H1 (cell line): ENCODE results near the gene KCNQ1. TPM values are rescaled to one million over a fixed set of nuclear protein-coding genes. Genes with fewer than 3 reads are reported as not detected.

Experiments used
- CTCF ChIA-PET: fragments of 300-600 bp; sonication (Branson Sonifier 250); formaldehyde crosslinking; loops from one replicate; lab custom pipeline; 2021; ENCODE audit not compliant: partially characterized antibody; lab: Charles Lee
- POLR2A ChIA-PET: fragments of 300-600 bp; sonication (Branson Sonifier 250); formaldehyde crosslinking; loops from one replicate; lab custom pipeline; 2021; ENCODE audit warnings: inconsistent platforms; ENCODE audit not compliant: partially characterized antibody; lab: Charles Lee
- DNase-seq, 2 experiments: peaks; one replicate each; pipeline versions ENCODE4 v3.0.0 to v3.0.0-alpha.2; 2010 to 2022; ENCODE audit warnings: low spot score in 2 of 2, low read depth in 1 of 2, mixed read lengths in 1 of 2
- FAIRE-seq: peaks from 2 replicates; lab custom pipeline; 2011; peaks lifted over from hg19 to GRCh38; lab: Jason Lieb, UNC
- H2AFZ ChIP-seq: 2 replicates; pipeline ENCODE4 v1.8.1; 2012; ENCODE audit warnings: low read length, inconsistent platforms
- H2AK5ac ChIP-seq: 2 replicates; pipeline ENCODE4 v1.6.1; 2013; ENCODE audit warnings: low read depth, low read length
- H2BK120ac ChIP-seq: replicated peaks from 2 replicates; pipeline ENCODE3; 2013; ENCODE audit warnings: low read depth, low read length, inconsistent platforms
- H2BK12ac ChIP-seq: 2 replicates; pipeline ENCODE4 v1.6.1; 2013; ENCODE audit warnings: low read depth, low read length
- H2BK15ac ChIP-seq: 2 replicates; pipeline ENCODE4 v1.6.1; 2013; ENCODE audit warnings: low read length
- H2BK20ac ChIP-seq: 2 replicates; pipeline ENCODE4 v1.6.1; 2013; ENCODE audit warnings: low read length
- H2BK5ac ChIP-seq: 2 replicates; pipeline ENCODE4 v1.6.1; 2013; ENCODE audit warnings: low read depth, low read length
- H3K14ac ChIP-seq: 2 replicates; pipeline ENCODE4 v1.6.1; 2013; ENCODE audit warnings: inconsistent platforms; ENCODE audit not compliant: insufficient read length
- H3K18ac ChIP-seq: 2 replicates; pipeline ENCODE4 v1.6.1; 2013; ENCODE audit warnings: low read length; ENCODE audit errors: extremely low read depth
- H3K23ac ChIP-seq: 2 replicates; pipeline ENCODE4 v1.6.1; 2013; ENCODE audit warnings: inconsistent platforms; ENCODE audit not compliant: insufficient read length
- H3K23me2 ChIP-seq: 2 replicates; pipeline ENCODE4 v1.6.1; 2013; ENCODE audit warnings: low read depth, low read length
- H3K27ac ChIP-seq: 2 replicates; pipeline ENCODE4 v1.6.1; 2011; ENCODE audit warnings: low read depth, low read length, inconsistent platforms
- H3K27me3 ChIP-seq, 4 experiments: replicated peaks in 1 of 4; 1 replicate in 1 of 4; 2 replicates in 3 of 4; pipeline versions ENCODE4 v1.6.1 to v1.8.1; 2011 to 2013; ENCODE audit warnings: low read length in 3 of 4, mild to moderate bottlenecking in 3 of 4, inconsistent platforms in 2 of 4, mixed read lengths in 2 of 4, moderate library complexity in 1 of 4; ENCODE audit not compliant: control insufficient read depth in 3 of 4, insufficient read depth in 3 of 4; ENCODE audit errors: extremely low read depth in 1 of 4
- H3K36me3 ChIP-seq, 4 experiments: 2 replicates each; pipeline versions ENCODE4 v1.6.1 to v1.8.1; 2011 to 2013; ENCODE audit warnings: mild to moderate bottlenecking in 4 of 4, low read length in 3 of 4, moderate library complexity in 2 of 4, control low read depth in 1 of 4, inconsistent platforms in 1 of 4; ENCODE audit not compliant: insufficient read depth in 4 of 4, control insufficient read depth in 2 of 4
- H3K4ac ChIP-seq: replicated peaks from 2 replicates; pipeline ENCODE3; 2013; ENCODE audit warnings: low read length, low read depth, mixed read lengths, inconsistent platforms; ENCODE audit not compliant: insufficient read length
- H3K4me1 ChIP-seq, 4 experiments: replicated peaks in 1 of 4; 1 replicate in 1 of 4; 2 replicates in 3 of 4; pipeline versions ENCODE4 v1.6.1 to v1.8.1; 2011 to 2013; ENCODE audit warnings: low read length in 3 of 4, inconsistent platforms in 2 of 4, mixed read lengths in 1 of 4; ENCODE audit not compliant: insufficient read depth in 4 of 4, control insufficient read depth in 3 of 4
- H3K4me2 ChIP-seq, 2 experiments: 2 replicates each; pipeline versions ENCODE4 v1.6.1 to v1.8.1; 2011 to 2013; ENCODE audit warnings: low read depth in 2 of 2, low read length in 2 of 2, control low read depth in 1 of 2, inconsistent platforms in 1 of 2, mild to moderate bottlenecking in 1 of 2; ENCODE audit not compliant: insufficient read depth in 1 of 2
- H3K4me3 ChIP-seq, 4 experiments: fragments of 200-600, 300-600 bp in 1 of 4; sonication (generic), shearing (Covaris generic), sonication (Bioruptor Twin) in 1 of 4; 2 replicates each; pipeline versions ENCODE4 v1.5.1 to v1.8.1; 2011 to 2016; ENCODE audit warnings: low read length in 4 of 4, low read depth in 3 of 4, control low read depth in 2 of 4, inconsistent platforms in 2 of 4, mild to moderate bottlenecking in 2 of 4, mixed read lengths in 1 of 4, moderate library complexity in 1 of 4; ENCODE audit not compliant: insufficient read depth in 2 of 4; ENCODE audit errors: extremely low read depth in 1 of 4
- H3K56ac ChIP-seq: replicated peaks from 2 replicates; pipeline ENCODE3; 2013; ENCODE audit warnings: low read depth, mild to moderate bottlenecking, mixed read lengths, low read length, inconsistent platforms; ENCODE audit not compliant: insufficient read length
- H3K79me1 ChIP-seq: 2 replicates; pipeline ENCODE4 v1.6.1; 2013; ENCODE audit warnings: low read depth, low read length, control low read depth
- H3K79me2 ChIP-seq, 2 experiments: 2 replicates each; pipeline versions ENCODE4 v1.6.1 to v1.8.1; 2012 to 2013; ENCODE audit warnings: low read length in 2 of 2, mild to moderate bottlenecking in 2 of 2, inconsistent platforms in 1 of 2; ENCODE audit not compliant: insufficient read depth in 2 of 2, control insufficient read depth in 1 of 2
- H3K9ac ChIP-seq, 4 experiments: replicated peaks in 1 of 4; 1 replicate in 1 of 4; 2 replicates in 3 of 4; pipeline versions ENCODE4 v1.6.1 to v1.8.1; 2011 to 2013; ENCODE audit warnings: low read depth in 3 of 4, low read length in 3 of 4, control low read depth in 2 of 4, mild to moderate bottlenecking in 2 of 4, moderate library complexity in 2 of 4, inconsistent platforms in 1 of 4; ENCODE audit errors: extremely low read depth in 1 of 4
- H3K9me3 ChIP-seq, 2 experiments: 2 replicates each; pipeline versions ENCODE4 v1.6.1 to v1.8.1; 2012 to 2013; ENCODE audit warnings: mild to moderate bottlenecking in 2 of 2, moderate library complexity in 2 of 2, control low read depth in 1 of 2, inconsistent platforms in 1 of 2, low read depth in 1 of 2, low read length in 1 of 2, mixed read lengths in 1 of 2; ENCODE audit not compliant: insufficient read depth in 2 of 2
- H4K20me1 ChIP-seq, 2 experiments: replicated peaks in 1 of 2; 2 replicates each; pipeline versions ENCODE3 to v1.8.1; 2011 to 2013; ENCODE audit warnings: inconsistent platforms in 2 of 2, low read length in 2 of 2, mild to moderate bottlenecking in 1 of 2; ENCODE audit not compliant: insufficient read depth in 2 of 2, control insufficient read depth in 1 of 2
- H4K5ac ChIP-seq: 2 replicates; pipeline ENCODE4 v1.6.1; 2013; ENCODE audit warnings: low read length, low read depth, mixed read lengths, inconsistent platforms; ENCODE audit not compliant: insufficient read length
- H4K8ac ChIP-seq: 2 replicates; pipeline ENCODE4 v1.8.0; 2013; ENCODE audit warnings: mild to moderate bottlenecking, moderate library complexity, low read length, inconsistent platforms; ENCODE audit not compliant: insufficient read depth; ENCODE audit errors: extremely low read depth
- H4K91ac ChIP-seq: replicated peaks from 2 replicates; pipeline ENCODE3; 2013; ENCODE audit warnings: low read length, mixed read lengths, inconsistent platforms; ENCODE audit not compliant: insufficient read length
- BACH1 ChIP-seq: IDR thresholded peaks from 2 replicates; pipeline ENCODE4 v1.6.1; 2012; ENCODE audit warnings: low read length, improper control_type of control experiment
- CBX8 ChIP-seq: fragments of 300-800, 300-1000 bp; sonication (generic); IDR thresholded peaks from 2 replicates; pipeline ENCODE4 v1.7.1; 2016; ENCODE audit warnings: low read depth, low read length, borderline replicate concordance
- CTCF ChIP-seq, 3 experiments: IDR thresholded peaks; 1 replicate in 2 of 3; 2 replicates in 1 of 3; pipeline versions ENCODE4 v1.5.1 to v1.6.1; 2011; ENCODE audit warnings: low read length in 3 of 3, mild to moderate bottlenecking in 3 of 3, inconsistent platforms in 2 of 3, low read depth in 1 of 3, moderate library complexity in 1 of 3; ENCODE audit not compliant: insufficient read depth in 1 of 3; ENCODE audit errors: control extremely low read depth in 1 of 3
- JUND ChIP-seq: IDR thresholded peaks from 2 replicates; pipeline ENCODE4 v1.6.1; 2011; ENCODE audit warnings: mild to moderate bottlenecking, improper control_type of control experiment, low read length
- KDM4A ChIP-seq: IDR thresholded peaks from one replicate; pipeline ENCODE4 v1.7.1; 2012; ENCODE audit warnings: low read depth, mild to moderate bottlenecking, moderate library complexity, low read length, inconsistent platforms; ENCODE audit not compliant: severe bottlenecking
- KDM5A ChIP-seq: fragments of 200-600 bp; IDR thresholded peaks from 2 replicates; pipeline ENCODE4 v1.7.1; 2012; ENCODE audit warnings: mild to moderate bottlenecking, low read length, inconsistent platforms, mixed read lengths
- POLR2A ChIP-seq, 2 experiments: IDR thresholded peaks; 1 replicate in 1 of 2; 2 replicates in 1 of 2; pipeline ENCODE4 v1.6.1; 2011; ENCODE audit warnings: low read depth in 2 of 2, low read length in 2 of 2, mild to moderate bottlenecking in 2 of 2; ENCODE audit errors: control extremely low read depth in 1 of 2
- RAD21 ChIP-seq, 2 experiments: IDR thresholded peaks in 1 of 2; conservative IDR thresholded peaks in 1 of 2; 2 replicates each; pipeline ENCODE4 v1.6.1; 2011; ENCODE audit warnings: low read depth in 2 of 2, low read length in 2 of 2, improper control_type of control experiment in 1 of 2, inconsistent platforms in 1 of 2, mild to moderate bottlenecking in 1 of 2, moderate library complexity in 1 of 2
- RNF2 ChIP-seq: fragments of 200-900, 300-1000 bp; sonication (generic); IDR thresholded peaks from 2 replicates; pipeline ENCODE4 v1.7.1; 2016; ENCODE audit warnings: borderline replicate concordance, low read depth, mild to moderate bottlenecking, antibody characterized with exemption, low read length; ENCODE audit not compliant: poor library complexity, severe bottlenecking; ENCODE audit errors: missing control alignments
- SIX5 ChIP-seq: IDR thresholded peaks from 2 replicates; pipeline ENCODE4 v1.6.1; 2011; ENCODE audit warnings: mild to moderate bottlenecking, low read depth, low read length
- SUZ12 ChIP-seq: fragments of 200-600 bp; sonication (generic); IDR thresholded peaks from 2 replicates; pipeline ENCODE4 v1.6.1; 2012; ENCODE audit warnings: mild to moderate bottlenecking, inconsistent platforms, low read length, moderate library complexity, mixed read lengths
- TEAD4 ChIP-seq: IDR thresholded peaks from 2 replicates; pipeline ENCODE4 v1.6.1; 2012; ENCODE audit warnings: low read depth, low read length, inconsistent platforms, mixed read lengths
- WGBS, 2 experiments: shearing (Covaris generic) in 1 of 2; methylation state at CpG; one replicate each; pipeline versions ENCODE4 v1.1.6 to v1.1.7; 2013 to 2015; ENCODE audit warnings: low lambda C conversion rate in 2 of 2, mixed read lengths in 2 of 2, inconsistent platforms in 1 of 2, low coverage in 1 of 2, missing lambda C conversion rate in 1 of 2; ENCODE audit not compliant: insufficient replicate concordance in 2 of 2, insufficient coverage in 1 of 2, insufficient read length in 1 of 2; ENCODE audit errors: extremely low coverage in 1 of 2, missing lambda C conversion rate in 1 of 2; 5-methylcytosine and 5-hydroxymethylcytosine counted together
- polyA plus RNA-seq, 7 experiments: library from polyadenylated mRNA; depleted of rRNA in 3 of 7; stranded (reverse) in 5 of 7; unstranded in 2 of 7; fragments of >200 nt in 5 of 7; fragments of 200-250 nt in 2 of 7; gene quantifications; 1 replicate in 5 of 7; 2 replicates in 1 of 7; 4 replicates in 1 of 7; pipeline versions ENCODE4 v1.2.1 to v1.2.3, GENCODE V29; 2011 to 2013; ENCODE audit warnings: missing spikeins in 2 of 7, mixed read lengths in 2 of 7
- total RNA-seq: library from RNA; stranded (reverse); fragmentation: NEBNext Ultra II Directional; extraction: Animal tissue kit (Norgen Biotek cat#: 25700); gene quantifications from 2 replicates; pipeline ENCODE4 v1.2.1, GENCODE V29; 2021

Gene KCNQ1
- total and polyA plus RNA-seq, 2 of the 8 experiments (the other 6 are each of a cell fraction or from before 2014, with no cell fraction given), result 1.9 to 2.0 TPM

GRCh38 chr11:2557381-2557780 is 112.6 kb downstream of the KCNQ1 start:
- Histone ChIP-seq H3K4ac (no peak overlapping the region), H3K56ac (no peak overlapping the region), H3K4me1 (peaks cover 0 to 9% (median 2%) of the 10 kb centered on the region in 4 experiments; a peak in 3 of 7 replicates), H4K5ac (no peak overlapping the region), H3K79me2 (no peaks in the 10 kb centered on the region), H2BK12ac (no peak overlapping the region), H3K4me3 (no peak overlapping the region), H3K9me3 (peaks cover 0 to 3% of the 10 kb centered on the region in 2 experiments; a peak in 2 of 4 replicates), H2BK15ac (no peak overlapping the region), H3K14ac (no peak overlapping the region), H4K8ac (no peak overlapping the region), H2BK20ac (no peak overlapping the region), H2BK120ac (no peak overlapping the region), H3K27me3 (peaks cover 6 to 66% (median 35%) of the 10 kb centered on the region in 4 experiments), H3K23me2 (no peaks in the 10 kb centered on the region), H2AK5ac (no peak overlapping the region), H2AFZ (no peak overlapping the region), H3K36me3 (no peaks in the 10 kb centered on the region), H3K27ac (no peak overlapping the region), H4K91ac (no peak overlapping the region), H4K20me1 (peaks cover 0 to 5% of the 10 kb centered on the region in 2 experiments), H3K9ac (no peak overlapping the region), H3K18ac (no peak overlapping the region), H2BK5ac (no peak overlapping the region), H3K79me1 (no peaks in the 10 kb centered on the region), H3K23ac (no peak overlapping the region), H3K4me2 (no peak overlapping the region)
- ChIA-PET CTCF (no interaction called here), POLR2A (no interaction called here)
- FAIRE-seq (no peak), DNase-seq (no peak)
- 95% methylated on average over 4 of the region's 4 CpGs; no CpG with 5 or more reads in 1 of the 2 experiments for WGBS, 2 experiments
- no peak for TF ChIP-seq JUND
- TF ChIP-seq TEAD4, result no peak
- TF ChIP-seq BACH1, result no peak
- no peak for TF ChIP-seq RAD21 (IDR thresholded peaks at IDR 0.05 in 1 of 2, conservative IDR thresholded peaks at IDR 0.05 in 1 of 2; ENCODE audit: low read depth in 2 of 2, low read length in 2 of 2)
- TF ChIP-seq POLR2A (IDR thresholded peaks at IDR 0.05; ENCODE audit: control extremely low read depth in 1 of 2, low read depth in 2 of 2, low read length in 2 of 2), result no peak
- no peak for TF ChIP-seq CTCF (IDR thresholded peaks at IDR 0.05; ENCODE audit: control extremely low read depth in 1 of 3, insufficient read depth in 1 of 3, low read depth in 1 of 3, low read length in 3 of 3)
- TF ChIP-seq CBX8, result no peak
- no peak for TF ChIP-seq RNF2
- TF ChIP-seq SIX5, result no peak
- TF ChIP-seq SUZ12, result no peak
- TF ChIP-seq KDM4A, result no peak
- no peak for TF ChIP-seq KDM5A
